HG02588 (cell line): ENCODE data around the gene PAPSS1.
"Not testable (repeated sequence)": the region's sequence is repeated elsewhere in the genome, so short reads cannot be mapped to it uniquely, and the experiment has no call there.

Experiments used
- ATAC-seq: cut with Tn5 transposase; IDR thresholded peaks from one replicate; pipeline ENCODE4 v1.9.1; 2021; ENCODE audit warnings: mild to moderate bottlenecking, moderate library complexity; ENCODE audit not compliant: unreplicated experiment

PAPSS1 gene

DNA sequence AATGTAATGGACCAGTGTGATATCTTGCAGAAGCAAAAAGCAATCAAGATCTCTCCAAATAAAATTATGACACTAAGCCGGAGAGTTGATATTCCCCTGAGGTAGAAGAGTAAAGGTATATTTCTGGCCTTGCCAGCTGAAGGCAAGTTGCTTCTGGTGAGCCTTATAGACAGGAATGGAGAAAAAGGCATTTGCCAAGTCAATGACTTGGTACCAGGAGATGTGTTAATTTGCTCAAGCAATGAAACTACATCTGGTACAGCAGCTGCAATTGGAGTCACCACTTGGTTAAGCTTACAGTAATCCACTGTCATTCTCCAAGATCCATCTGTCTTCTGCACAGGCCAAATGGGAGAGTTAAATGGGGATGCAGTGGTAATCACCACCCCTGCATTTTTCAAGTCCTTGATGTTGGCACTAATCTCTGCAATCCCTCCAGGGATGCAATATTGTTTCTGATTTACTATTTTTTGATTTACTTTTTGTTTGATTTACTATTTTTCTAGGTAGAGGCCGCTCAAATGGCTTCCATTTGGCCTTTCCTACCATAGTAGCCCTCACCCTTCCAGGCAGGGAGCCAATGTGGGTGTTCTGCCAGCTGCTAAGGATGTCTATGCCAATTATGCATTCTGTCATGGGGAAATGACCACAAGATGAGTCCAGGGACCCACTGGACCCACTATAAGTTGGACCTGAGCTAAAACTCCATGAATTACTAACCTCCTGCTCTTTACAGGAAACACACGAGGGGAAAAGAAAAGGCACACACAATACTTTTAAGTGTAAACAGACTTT, 6.3 kb upstream of the PAPSS1 start:
- ATAC-seq, result not testable (repeated sequence)

DNA sequence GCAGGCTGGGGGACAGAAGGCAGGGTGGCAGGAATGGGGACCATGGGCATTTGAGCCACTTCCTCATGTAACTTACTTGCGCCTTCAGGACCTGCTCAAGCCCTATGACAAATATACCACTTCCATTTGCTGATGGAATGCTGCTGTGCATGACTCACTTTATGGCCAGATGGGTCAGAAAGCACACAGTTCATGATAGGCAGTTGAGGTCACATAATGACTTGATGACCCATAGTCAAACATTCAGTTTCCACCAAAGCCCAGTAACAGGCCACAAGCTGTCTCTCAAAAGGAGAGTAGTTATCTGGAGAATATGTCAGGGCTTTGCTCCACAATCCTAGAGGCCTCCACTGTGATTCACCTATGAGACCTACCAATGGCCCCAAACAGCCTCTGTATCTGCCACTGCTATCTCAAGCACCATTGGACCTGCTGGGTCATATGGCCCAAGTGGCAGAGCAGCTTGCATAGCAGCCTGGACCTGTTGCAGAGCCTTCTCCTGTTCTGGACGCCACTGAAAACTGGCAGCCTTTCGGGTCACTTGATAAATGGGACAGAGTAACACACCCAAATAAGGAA, 5.3 kb upstream of the PAPSS1 start:
- no peak for ATAC-seq

DNA sequence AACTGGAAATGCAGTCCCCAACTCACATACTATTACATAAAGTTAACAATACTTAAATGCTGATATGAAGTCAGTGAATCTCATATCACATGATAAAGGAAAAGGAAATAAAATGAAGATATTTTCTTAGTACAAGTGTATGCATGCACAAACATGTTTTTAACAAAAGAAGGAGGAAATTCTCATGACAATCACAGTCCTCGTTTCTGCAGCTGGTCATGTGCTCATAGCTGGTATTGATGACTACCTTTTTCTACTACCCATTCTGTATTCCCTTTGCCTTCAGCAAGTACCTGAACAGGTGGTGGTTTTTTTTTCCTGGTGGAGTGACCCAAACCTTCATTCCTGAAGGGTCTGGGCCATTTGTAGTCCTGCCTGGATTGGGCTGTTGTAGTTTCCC, 3.3 kb upstream of the PAPSS1 start:
- not testable (repeated sequence) for ATAC-seq

DNA sequence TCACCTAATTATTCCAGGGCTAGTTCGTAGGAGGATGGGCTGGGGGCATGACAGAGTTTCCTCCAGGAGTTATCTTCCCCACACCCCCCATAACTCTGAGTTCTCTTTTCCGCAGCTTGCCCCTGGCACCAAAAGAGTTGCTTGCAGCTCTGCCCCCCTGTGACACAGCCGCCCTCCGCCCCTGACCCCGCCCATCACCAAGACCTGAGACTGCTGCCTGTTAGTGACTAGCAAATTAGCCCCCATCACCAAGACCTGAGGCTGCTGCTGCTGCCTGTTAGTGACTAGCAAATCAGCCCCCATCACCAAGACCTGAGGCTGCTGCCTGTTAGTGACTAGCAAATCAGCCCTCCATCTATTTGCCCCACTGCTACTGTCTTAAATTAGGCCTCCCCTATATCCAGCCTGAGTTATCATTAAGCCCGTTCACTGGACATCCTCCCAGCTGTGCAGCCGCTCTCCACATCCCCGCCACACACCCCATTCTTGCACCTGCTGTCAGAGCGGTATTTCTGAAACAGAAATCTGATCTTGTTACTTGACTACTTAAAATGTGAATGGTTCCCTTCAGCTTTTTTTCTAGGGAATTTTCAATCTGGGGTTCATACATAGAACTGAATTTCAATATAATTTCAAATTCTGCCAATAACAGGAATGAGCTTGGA, 1.5 kb upstream of the PAPSS1 start:
- no peak for ATAC-seq

DNA sequence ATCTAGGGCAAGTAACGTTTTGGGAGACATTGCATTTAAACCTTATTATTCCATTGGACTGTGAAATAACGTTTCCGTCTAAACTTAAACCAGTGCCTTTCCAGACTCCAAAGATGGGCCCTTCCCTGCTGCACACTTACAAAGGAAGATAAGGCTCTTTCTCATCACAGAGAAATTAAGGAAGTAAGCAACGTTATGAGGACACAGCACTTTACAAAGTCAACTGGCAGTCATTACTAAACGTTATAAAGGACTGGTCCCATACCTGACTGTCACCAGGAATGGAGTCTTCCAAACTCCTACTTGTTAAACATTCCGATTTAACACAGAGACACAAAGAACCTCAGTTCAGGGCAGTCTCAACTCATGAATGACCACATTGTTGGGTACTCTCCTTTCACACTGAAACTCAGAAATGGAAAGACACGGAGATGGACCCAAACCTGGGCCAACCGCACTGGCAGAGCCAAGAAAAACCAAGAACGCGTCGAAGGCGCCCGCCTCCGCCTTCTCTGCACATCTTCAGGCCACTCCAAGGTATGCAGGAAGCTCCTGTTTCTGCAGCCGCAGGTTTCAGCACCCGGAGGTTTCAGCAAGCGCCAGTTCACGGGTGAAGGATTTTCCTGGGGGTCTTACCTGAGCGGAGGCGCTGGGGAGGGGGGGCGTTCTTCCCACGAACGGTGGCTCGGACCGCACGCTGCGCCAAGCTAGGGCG, 670 bp downstream of the PAPSS1 start:
- ATAC-seq, result peak; percentile 7

DNA sequence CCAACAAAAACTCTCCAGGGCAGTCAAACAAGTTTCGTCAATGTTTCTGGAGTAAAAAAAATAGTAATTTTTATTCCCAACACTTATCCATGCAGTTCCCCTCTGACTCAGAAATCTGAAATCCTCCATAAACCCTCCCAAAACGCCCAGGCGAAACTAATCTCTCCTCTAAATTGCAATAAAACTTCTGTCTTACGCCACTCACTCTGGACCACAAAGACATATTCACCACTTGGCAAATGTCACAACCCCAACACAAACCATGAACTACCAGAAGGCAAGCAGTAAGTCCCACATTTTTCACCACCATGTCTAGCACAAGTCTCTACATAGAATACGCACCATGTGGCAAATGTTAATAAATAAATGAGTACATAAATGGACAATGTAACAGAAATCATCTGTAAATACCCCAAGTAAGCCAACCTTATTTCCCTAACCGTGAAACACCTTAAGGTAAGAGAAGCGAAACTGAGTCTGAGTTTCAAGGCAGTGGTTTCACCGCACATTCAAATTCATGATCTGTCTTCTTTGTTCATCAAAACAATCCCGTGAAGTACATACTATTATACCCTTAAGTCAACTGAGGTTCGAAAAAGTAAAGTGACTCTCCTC, 1.6 kb downstream of the PAPSS1 start:
- ATAC-seq, result peak; percentile 10

DNA sequence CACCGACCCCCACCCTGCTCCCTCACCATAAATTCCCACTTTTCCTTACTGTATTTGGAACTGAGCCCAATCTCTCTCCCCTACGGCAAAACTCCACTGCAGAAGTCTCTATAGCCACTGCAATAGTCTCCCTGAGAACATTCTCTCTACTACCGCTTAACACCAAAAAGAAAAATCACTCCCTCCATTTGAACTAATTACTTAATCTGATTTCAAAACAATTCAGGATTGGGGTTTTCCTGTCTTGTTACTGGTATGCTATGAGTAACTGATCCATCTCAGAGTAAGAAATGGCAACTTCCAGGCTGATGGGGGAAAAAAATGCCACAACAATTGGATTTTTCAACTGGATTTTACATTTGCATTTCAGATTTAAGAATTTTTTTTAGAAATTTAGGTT, 5.8 kb downstream of the PAPSS1 start:
- ATAC-seq, result no peak

DNA sequence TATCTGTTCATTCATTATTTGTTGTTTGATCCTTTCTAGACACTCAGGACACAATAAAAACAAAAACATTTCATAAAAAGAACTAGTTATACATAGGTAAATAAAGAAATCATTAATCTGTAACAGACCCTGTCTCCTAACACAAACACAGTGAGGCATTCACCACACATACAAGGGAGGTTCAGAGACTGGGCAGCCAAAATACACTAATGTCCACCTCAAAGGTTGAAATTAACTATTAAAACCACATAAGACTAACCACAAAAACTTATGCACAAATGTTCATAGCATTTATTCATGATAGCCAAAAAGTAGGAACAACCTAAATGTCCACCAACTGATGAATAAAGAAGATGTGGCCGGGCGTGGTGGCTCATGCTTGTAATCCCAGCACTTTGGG, 7.8 kb downstream of the PAPSS1 start:
- no peak for ATAC-seq

DNA sequence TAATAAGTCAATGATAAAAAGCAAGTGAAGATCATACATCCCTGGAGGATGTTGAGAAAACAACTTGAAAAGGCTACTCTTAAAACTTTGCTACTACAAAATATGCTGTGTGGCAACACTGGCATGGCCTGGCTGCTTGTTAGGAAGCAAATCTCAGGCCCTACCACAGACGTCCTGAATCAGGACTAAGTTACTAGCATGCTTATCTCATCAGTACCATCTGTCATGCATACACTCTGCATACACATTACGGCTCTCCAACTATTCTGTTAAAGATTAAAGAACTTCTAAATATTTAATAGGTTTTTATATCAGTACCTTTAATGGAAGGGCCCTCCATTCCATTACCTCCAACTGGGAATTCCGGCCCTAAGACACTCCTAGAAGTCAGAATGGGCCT, 8.2 kb downstream of the PAPSS1 start:
- no peak for ATAC-seq

DNA sequence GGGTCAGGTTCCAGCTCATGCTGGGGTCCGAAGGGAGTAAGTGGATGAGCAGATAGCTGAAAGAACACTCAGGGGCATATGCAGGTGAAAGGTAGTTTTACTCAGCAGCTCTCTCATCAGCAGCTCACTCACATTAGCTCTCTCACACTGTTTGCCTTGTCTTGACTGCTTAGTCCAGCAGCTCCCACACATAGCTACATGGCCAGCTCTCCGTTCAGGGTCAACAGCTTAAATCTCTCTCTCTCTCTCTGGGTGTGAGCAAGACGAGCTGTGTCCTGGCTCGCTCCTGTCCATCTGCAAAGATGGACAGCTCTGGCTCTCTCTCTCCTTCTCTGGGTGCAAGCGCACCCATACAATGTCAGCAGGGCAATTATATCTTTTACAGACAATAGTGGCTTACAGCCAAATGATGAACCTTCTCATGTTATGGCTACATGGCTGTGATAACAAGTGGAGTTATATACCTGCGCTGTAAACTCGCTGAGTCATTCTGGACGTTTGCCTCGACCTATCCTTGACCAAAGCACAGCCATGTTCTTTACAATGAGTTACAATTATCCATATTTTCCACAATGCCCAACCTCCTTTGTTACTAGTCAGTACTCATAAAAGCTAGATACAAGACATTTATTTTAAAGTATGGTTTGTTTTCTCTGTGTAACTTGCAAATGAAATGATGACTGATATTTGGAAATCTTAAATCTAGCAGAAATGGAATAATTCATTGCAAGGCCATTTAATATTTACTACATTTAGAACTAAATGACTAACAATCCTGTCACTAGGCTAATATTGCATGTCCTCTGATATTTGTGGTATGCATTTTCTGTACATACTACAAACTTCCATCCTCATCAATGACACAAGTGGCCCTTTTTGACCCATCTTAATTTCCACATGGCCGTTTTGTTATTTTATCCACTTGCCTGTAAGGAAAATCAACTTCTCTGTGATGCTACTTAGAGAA, 9.3 kb downstream of the PAPSS1 start:
- ATAC-seq, result no peak

DNA sequence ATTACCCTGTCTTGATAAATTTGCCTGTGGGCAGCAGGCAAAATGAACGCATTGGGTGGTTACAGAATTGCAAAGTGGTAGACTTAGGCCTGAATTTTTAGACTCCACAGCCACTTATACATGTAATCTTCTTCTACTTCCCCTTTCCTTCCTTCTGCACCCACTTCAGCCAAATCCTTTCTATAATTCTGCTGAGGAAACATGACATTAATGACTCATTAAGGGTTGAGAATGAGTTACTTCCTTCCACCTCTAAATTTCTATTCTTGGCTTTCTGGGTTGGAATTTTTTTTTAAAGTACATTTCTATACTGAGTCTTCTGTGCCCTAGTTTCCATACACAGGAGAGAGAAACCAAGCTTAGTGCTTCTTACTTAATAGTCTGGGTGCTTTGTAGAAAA, 10.1 kb downstream of the PAPSS1 start:
- ATAC-seq, result no peak

DNA sequence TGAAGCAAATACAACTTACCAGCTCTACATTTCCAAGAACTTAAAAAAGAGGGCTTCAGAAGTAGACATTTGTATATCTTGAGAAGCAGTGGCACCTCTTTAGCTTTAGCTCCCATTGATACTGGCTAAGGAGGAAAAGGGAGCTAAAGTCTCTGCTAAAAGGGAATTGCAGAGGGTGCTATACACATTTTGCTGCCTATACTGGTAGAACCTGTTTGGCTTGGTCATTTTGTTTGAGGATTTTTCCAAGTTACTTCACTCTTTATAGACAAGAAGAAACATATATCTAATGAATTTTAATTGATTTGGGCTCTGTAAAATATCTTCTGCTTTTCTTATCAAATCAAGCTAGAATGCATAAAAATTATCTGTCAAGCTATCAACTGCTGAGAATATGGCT, 11.8 kb downstream of the PAPSS1 start:
- ATAC-seq, result no peak

DNA sequence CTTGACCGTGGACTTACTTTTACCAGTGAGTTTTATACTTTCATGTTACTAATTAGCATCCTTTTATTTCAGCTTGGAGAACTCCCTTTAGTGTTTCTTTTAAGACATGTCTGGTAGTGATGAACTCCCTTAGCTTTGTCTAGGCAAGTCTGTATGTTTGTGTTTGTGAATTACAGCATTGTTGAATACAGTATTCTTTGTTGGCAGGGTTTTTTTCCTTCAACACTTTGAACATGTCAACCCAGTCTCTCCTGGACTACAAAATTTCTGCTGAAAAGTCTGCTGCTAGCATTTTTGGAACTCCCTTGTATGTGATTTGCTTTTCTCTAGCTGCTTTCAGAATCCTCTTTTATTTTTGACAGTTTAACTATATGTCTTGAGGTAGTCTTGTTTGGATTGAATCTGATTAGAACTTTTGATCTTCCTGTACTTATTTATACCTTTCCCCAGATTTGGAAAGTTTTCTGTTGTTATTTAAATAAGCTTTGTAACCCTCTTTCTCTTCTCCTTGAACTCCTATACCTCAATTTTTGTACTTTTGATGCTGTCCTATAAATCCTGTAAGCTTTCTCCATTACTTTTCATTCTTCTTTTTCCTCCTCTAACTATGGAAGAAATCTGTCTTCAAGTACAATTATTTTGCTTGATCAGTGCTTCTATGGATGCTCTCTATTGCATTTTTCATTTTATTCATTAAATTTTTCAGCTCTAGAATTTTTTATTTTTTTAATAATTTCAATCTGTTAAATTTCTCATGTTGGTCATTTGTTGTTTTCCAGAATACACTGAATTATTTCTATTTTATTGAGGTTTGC, 14.1 kb downstream of the PAPSS1 start:
- ATAC-seq, result no peak

DNA sequence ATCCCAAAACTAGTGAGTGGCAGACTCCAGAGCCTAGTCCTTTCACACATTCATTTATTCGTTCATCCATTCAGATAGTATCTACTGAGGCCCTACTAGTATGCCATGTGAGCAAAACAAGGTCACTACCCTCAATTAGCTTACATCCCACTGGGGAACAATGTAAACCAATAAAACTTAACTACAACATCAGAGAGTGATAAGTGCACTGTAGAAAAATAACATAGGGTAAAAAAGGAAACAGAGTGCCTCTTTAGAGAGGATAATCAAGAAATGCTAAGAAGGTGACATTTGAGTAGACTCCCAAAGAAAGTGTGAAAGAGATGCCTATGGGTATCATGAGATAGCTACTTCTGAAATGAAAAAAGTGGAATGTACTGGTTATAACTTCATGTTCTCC, 18.5 kb downstream of the PAPSS1 start:
- ATAC-seq, result no peak

DNA sequence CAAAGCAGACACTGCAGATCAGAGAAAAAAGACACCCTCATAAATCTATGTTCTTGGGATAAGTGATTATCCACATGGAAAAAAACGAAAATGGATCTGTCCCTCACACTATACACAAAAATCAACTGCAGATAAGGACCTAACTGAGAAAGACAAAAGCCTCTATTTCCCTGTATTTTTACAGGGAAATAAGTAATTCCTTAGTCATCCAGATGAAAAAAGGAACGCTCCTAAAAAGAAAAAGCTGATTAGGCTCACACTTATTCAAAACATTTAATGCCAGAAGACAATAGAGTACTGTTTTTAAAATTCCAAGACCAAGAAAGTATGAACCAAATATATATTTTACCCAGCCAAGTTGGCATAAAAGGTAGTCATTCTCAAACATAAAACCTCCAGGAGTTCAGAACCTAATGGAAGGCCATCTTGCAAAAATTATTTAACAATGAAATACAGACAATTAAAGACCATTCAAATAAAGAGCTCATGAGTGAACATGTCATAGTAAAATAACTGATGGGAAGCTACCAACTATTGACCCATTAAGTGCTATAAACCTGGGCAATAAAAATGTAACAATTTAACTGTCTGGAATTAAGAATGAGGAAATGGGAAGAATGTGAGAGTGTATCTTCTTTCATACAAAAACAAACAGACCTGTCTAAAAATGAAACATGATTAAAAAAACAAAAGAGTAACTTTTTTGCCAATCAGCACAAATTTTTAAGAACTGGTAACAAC, 20.4 kb downstream of the PAPSS1 start:
- ATAC-seq, result no peak

DNA sequence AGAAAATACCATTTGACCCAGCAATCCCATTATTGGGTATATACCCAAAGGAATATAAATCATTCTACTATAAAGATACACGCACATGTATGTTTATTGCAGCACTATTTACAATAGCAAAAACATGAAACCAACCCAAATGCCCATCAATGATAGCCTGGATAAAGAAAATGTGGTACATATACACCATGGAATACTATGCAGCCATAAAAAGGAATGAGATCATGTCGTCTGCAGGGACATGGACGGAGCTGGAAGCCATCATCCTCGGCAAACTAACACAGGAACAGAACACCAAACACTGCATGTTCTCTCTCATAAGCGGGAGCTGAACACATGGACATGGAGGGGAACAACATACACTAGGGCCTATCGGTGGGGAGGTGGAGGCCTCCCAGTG, 23.8 kb downstream of the PAPSS1 start:
- not testable (repeated sequence) for ATAC-seq

DNA sequence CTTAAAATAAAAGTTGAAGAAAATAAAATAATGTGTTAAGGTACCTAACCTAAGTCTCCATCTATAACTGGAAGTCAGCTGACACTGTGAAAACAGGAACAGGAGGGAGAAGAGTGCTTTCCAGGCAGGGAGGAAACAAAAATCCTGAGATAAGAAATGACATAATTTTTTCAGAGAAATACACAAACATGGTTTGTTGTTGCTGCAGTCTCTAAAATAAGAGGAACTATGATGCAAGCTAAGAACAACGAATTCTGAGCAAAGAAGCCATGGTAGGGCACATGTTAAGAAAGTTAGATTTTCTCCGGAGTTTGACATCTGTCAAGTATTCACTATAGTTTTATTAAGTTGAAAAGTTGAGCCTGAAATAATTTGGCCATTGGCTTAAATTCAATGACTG, 26.9 kb downstream of the PAPSS1 start:
- no peak for ATAC-seq

DNA sequence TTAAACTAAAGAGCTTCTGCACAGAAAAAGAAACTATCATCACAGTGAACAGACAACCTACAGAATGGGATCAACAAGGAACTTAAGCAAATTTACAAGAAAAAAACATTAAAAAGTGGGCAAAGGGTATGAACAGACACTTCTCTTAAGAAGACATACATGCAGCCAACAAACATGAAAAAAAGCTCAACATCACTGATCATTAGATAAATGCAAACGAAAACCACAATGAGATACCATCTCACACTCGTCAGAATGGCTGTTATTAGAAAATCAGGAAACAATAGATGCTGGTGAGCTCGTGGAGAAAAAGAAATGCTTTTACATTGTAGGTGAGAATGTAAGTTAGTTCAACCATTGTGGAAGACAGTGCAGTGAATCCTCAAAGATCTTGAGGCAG, 27.8 kb downstream of the PAPSS1 start:
- no peak for ATAC-seq

DNA sequence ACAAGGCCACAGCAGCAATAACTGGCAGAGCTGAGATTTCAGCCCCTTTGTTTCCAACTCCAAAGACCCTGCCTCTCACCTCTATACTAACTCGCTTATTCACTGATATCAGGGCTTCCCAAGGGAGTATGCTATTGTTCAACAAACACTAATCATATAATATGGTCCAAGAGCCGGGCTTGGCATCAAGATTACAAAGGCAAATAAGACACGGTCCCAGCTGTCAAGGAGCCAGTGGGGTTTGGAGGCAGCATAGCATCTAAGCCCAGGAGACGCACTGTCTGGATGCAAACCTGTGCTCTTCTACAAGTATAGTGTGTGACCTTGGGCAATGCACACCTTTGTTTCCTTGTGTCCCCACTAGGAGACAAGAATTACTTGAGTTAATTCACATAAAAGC, 28.7 kb downstream of the PAPSS1 start:
- no peak for ATAC-seq
